Heart left ventricle (tissue), 13 donors: ENCODE data around the gene GRIA1.

Experiments
- CTCF ChIP-seq, 12 donors: fragments of 200-600 bp; sonication (generic) in 4 of 12; IDR thresholded peaks; one replicate each; pipeline versions ENCODE4 v1.5.0 to v1.8.0; 2018 to 2022; ENCODE audit warnings: antibody characterized with exemption in 12 of 12, mild to moderate bottlenecking in 5 of 12
- POLR2A ChIP-seq, 2 donors: fragments of 450-650 bp; IDR thresholded peaks; one replicate each; pipeline ENCODE4 v1.6.1; 2017; ENCODE audit warnings: antibody characterized with exemption in 2 of 2, mild to moderate bottlenecking in 2 of 2, moderate library complexity in 2 of 2
- donor health status: ischemic (EF 13 %, LVEDD 7.1; RV severe dilation, severe dysfunction).
- donor health status: DM: no; HTN: yes; CAD: no.
- donor health status: DM: no; HTN: no; CAD: no.
- donor health status: ischemic (EF 25% LVEDD 6.9; RV normal size, moderate dysfunction).
- donor health status: ischemic (EF 25% LVEDD 5.7; RV mildly dilated, moderate dysfunction).
- donor health status: ischemic (EF 35%, LVEDD 5.7; RV mildly dilated, moderate dysfunction).
- donor health status: nonischemic (EF 11% LVEDD 7.7; RV severe dilation, severe dysfunction).
- donor health status: DM: yes; HTN: yes; CAD: no.
- donor health status: PGD.
- donor health status: ischemic (EF 29% LVEDD 5.4; RV normal size, mild dysfunction).
- donor health status: nonischemic (EF 23%, LVEDD 6.1; RV moderate dilation, normal function).

- no peak for TF ChIP-seq CTCF (IDR thresholded peaks at IDR 0.05)
- no peak for TF ChIP-seq POLR2A (IDR thresholded peaks at IDR 0.05)
These were observed 341.5 kb downstream of the GRIA1 start for GRCh38 chr5:153831973-153832372.
